ENCODE data around the gene CTNNA2.

CTNNA2 gene

GRCh38 chr2:79782576-79783452 is 270.0 kb downstream of the CTNNA2 start:
- TF ChIP-seq YY1 (IDR thresholded peaks at IDR 0.05; ENCODE audit: low read depth) = no peak

GRCh38 chr2:79788952-79789651 is 276.3 kb downstream of the CTNNA2 start:
- TF ChIP-seq REST (IDR thresholded peaks at IDR 0.05; ENCODE audit: low read depth) (no peak), EP300 (IDR thresholded peaks at IDR 0.05; ENCODE audit: borderline replicate concordance) (no peak), MAX (IDR thresholded peaks at IDR 0.05) (no peak), USF1 (IDR thresholded peaks at IDR 0.05) (no peak), FOXM1 (IDR thresholded peaks at IDR 0.05; ENCODE audit: borderline replicate concordance, low read depth) (no peak), CEBPB (IDR thresholded peaks at IDR 0.05) (no peak), TEAD4 (IDR thresholded peaks at IDR 0.05) (no peak), ZBTB7A (IDR thresholded peaks at IDR 0.05; ENCODE audit: low read depth) (no peak), EGR1 (IDR thresholded peaks at IDR 0.05) (no peak), TAF1 (IDR thresholded peaks at IDR 0.05; ENCODE audit: low read depth) (no peak), YY1 (IDR thresholded peaks at IDR 0.05; ENCODE audit: low read depth) (no peak)

GRCh38 chr2:79789811-79790210 is 277.0 kb downstream of the CTNNA2 start:
- TF ChIP-seq TAF1 (IDR thresholded peaks at IDR 0.05; ENCODE audit: low read depth) = no peak
- TF ChIP-seq CREB1 (IDR thresholded peaks at IDR 0.05; ENCODE audit: low read depth) = no peak
- TF ChIP-seq ZBTB7A (IDR thresholded peaks at IDR 0.05; ENCODE audit: low read depth) = no peak
- TF ChIP-seq NFIC (IDR thresholded peaks at IDR 0.05) = no peak
- no peak for TF ChIP-seq MAX (IDR thresholded peaks at IDR 0.05)
- TF ChIP-seq FOXM1 (IDR thresholded peaks at IDR 0.05; ENCODE audit: borderline replicate concordance, low read depth) = no peak
- TF ChIP-seq EGR1 (IDR thresholded peaks at IDR 0.05) = no peak

- TF ChIP-seq EP300 (IDR thresholded peaks at IDR 0.05; ENCODE audit: borderline replicate concordance) = no peak
- TF ChIP-seq CEBPB (IDR thresholded peaks at IDR 0.05) = no peak
- TF ChIP-seq ZBTB7A (IDR thresholded peaks at IDR 0.05; ENCODE audit: low read depth) = no peak
- TF ChIP-seq USF1 (IDR thresholded peaks at IDR 0.05) = no peak
- TF ChIP-seq TAF1 (IDR thresholded peaks at IDR 0.05; ENCODE audit: low read depth) = no peak
- no peak for TF ChIP-seq RAD21 (IDR thresholded peaks at IDR 0.05; ENCODE audit: low read depth)
- TF ChIP-seq CREB1 (IDR thresholded peaks at IDR 0.05; ENCODE audit: low read depth) = no peak
- no peak for TF ChIP-seq MAX (IDR thresholded peaks at IDR 0.05)
- TF ChIP-seq EGR1 (IDR thresholded peaks at IDR 0.05) = no peak
- no peak for TF ChIP-seq TEAD4 (IDR thresholded peaks at IDR 0.05)
- no peak for TF ChIP-seq NFIC (IDR thresholded peaks at IDR 0.05)
These were observed 279.2 kb downstream of the CTNNA2 start for GRCh38 chr2:79792090-79792489.

GRCh38 chr2:79793006-79793405 is 280.2 kb downstream of the CTNNA2 start:
- TF ChIP-seq NFIC (IDR thresholded peaks at IDR 0.05) (no peak), CREB1 (IDR thresholded peaks at IDR 0.05; ENCODE audit: low read depth) (no peak), MAX (IDR thresholded peaks at IDR 0.05) (no peak), USF1 (IDR thresholded peaks at IDR 0.05) (no peak), EP300 (IDR thresholded peaks at IDR 0.05; ENCODE audit: borderline replicate concordance) (no peak), FOXM1 (IDR thresholded peaks at IDR 0.05; ENCODE audit: borderline replicate concordance, low read depth) (no peak), TAF1 (IDR thresholded peaks at IDR 0.05; ENCODE audit: low read depth) (no peak), EGR1 (IDR thresholded peaks at IDR 0.05) (no peak), YY1 (IDR thresholded peaks at IDR 0.05; ENCODE audit: low read depth) (no peak), REST (IDR thresholded peaks at IDR 0.05; ENCODE audit: low read depth) (no peak), TCF12 (IDR thresholded peaks at IDR 0.05; ENCODE audit: low read depth) (no peak), TEAD4 (IDR thresholded peaks at IDR 0.05) (no peak), RAD21 (IDR thresholded peaks at IDR 0.05; ENCODE audit: low read depth) (no peak), ZBTB7A (IDR thresholded peaks at IDR 0.05; ENCODE audit: low read depth) (no peak)
